Mesothelial cell of epicardium (in vitro differentiated cells): ENCODE measurements around the gene PNKD. TPM values are rescaled to one million over a fixed set of nuclear protein-coding genes. Genes with fewer than 3 reads are reported as not detected.

ENCODE experiments used
- DNase-seq, 2 experiments: peaks; one replicate each; pipeline ENCODE4 v3.0.0; 2021; ENCODE audit warnings: low spot score in 2 of 2; ENCODE audit not compliant: unreplicated experiment in 2 of 2
- H3K27ac Mint-ChIP-seq: 2 replicates; pipeline ENCODE4 v1.8.0; 2021; ENCODE audit warnings: mixed read lengths
- H3K27me3 Mint-ChIP-seq: 2 replicates; pipeline ENCODE4 v1.8.0; 2021; ENCODE audit warnings: low read depth, mixed read lengths
- H3K36me3 Mint-ChIP-seq: 2 replicates; pipeline ENCODE4 v1.8.0; 2021; ENCODE audit warnings: mixed read lengths
- H3K4me1 Mint-ChIP-seq: 2 replicates; pipeline ENCODE4 v1.8.0; 2021; ENCODE audit warnings: mixed read lengths
- H3K4me3 Mint-ChIP-seq: 2 replicates; pipeline ENCODE4 v1.8.0; 2021; ENCODE audit warnings: mild to moderate bottlenecking, moderate library complexity, mixed read lengths
- H3K9me3 Mint-ChIP-seq: 2 replicates; pipeline ENCODE4 v1.8.0; 2021; ENCODE audit warnings: mixed read lengths
- total RNA-seq: library from RNA; stranded (reverse); gene quantifications from 3 replicates; pipeline ENCODE4 v1.2.1, GENCODE V29; 2021
- TF ChIP-seq, protein P1 (sequence below): fragments of 200-600 bp; sonication (generic); IDR thresholded peaks from one replicate; pipeline ENCODE4 v1.5.0; 2021; ENCODE audit warnings: antibody characterized with exemption; ENCODE audit not compliant: unreplicated experiment

PNKD gene
- total RNA-seq, 1 donor from 2014 or later: 63.2 TPM

- Mint-ChIP-seq H3K4me3 (peak overlapping the region; percentile 78), H3K27ac (peak overlapping the region; percentile 97), H3K9me3 (no peaks in the 10 kb centered on the region), H3K27me3 (no peaks in the 10 kb centered on the region), H3K4me1 (peaks cover 80% of the 10 kb centered on the region), H3K36me3 (no peaks in the 10 kb centered on the region)
- TF ChIP-seq, protein P1, sequence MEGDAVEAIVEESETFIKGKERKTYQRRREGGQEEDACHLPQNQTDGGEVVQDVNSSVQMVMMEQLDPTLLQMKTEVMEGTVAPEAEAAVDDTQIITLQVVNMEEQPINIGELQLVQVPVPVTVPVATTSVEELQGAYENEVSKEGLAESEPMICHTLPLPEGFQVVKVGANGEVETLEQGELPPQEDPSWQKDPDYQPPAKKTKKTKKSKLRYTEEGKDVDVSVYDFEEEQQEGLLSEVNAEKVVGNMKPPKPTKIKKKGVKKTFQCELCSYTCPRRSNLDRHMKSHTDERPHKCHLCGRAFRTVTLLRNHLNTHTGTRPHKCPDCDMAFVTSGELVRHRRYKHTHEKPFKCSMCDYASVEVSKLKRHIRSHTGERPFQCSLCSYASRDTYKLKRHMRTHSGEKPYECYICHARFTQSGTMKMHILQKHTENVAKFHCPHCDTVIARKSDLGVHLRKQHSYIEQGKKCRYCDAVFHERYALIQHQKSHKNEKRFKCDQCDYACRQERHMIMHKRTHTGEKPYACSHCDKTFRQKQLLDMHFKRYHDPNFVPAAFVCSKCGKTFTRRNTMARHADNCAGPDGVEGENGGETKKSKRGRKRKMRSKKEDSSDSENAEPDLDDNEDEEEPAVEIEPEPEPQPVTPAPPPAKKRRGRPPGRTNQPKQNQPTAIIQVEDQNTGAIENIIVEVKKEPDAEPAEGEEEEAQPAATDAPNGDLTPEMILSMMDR: no peak
- no peak for DNase-seq
These were observed 19.5 kb downstream of the PNKD start for GRCh38 chr2:218289639-218290315.

- Mint-ChIP-seq H3K27ac (peak overlapping the region; percentile 97), H3K27me3 (no peaks in the 10 kb centered on the region), H3K9me3 (no peaks in the 10 kb centered on the region), H3K36me3 (no peaks in the 10 kb centered on the region), H3K4me1 (peaks cover 82% of the 10 kb centered on the region), H3K4me3 (peak overlapping the region; percentile 78)
- TF ChIP-seq, protein P1: no peak
- no peak for DNase-seq
These were observed 20.3 kb downstream of the PNKD start for GRCh38 chr2:218290316-218291261.

DNA sequence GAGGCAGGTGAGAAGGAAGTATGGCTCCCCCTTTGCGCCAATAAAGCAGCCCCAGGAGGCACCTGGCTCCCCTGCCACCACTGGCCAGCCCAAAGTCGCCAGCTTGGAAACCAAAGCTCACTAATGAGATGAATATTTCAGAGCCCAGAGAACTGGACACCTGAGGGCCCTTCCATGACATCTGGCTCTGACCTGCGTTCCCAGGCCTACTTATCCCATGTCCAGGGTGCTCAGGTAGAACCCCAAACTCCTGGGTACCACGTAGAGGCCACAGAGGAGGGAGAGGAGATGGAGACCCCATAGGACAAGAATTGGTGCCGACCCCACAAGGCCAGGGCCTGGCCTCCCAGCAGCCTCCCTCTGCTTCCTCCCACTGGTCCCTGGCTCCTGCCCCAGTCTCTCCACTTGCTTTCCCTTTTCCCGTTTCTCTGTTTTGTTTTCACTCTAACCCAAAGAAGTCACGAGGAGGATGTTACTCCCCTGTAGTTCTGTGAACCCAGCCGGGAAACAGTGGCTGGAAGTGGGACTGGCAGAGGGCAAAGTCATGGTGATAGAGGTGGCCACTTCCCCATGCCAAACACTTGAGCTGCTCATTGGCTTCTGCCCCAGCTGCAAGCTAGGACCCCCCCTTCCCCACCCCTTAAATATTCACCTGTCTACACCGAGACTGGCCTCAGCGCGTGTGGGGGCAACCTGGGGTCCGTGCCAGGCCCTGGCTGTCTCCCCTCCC lies 21.2 kb downstream of the PNKD start:
- no peaks in the 10 kb centered on the region for H3K36me3 Mint-ChIP-seq
- H3K27me3 Mint-ChIP-seq: no peaks in the 10 kb centered on the region
- H3K27ac Mint-ChIP-seq: peak overlapping the region; percentile 97
- H3K4me3 Mint-ChIP-seq: peak overlapping the region; percentile 78
- H3K4me1 Mint-ChIP-seq: peaks cover 81% of the 10 kb centered on the region
- no peaks in the 10 kb centered on the region for H3K9me3 Mint-ChIP-seq
- TF ChIP-seq, protein P1: no peak
- DNase-seq: no peak

GRCh38 chr2:218292048-218293014 lies 22.0 kb downstream of the PNKD start, which contains the start of gene TMBIM1:
TMBIM1 (minus strand) TSS chr2:218292503; CDS start chr2:218282141, 10,362 bp downstream.
- Mint-ChIP-seq H3K4me3 (peak within 1 kb of the TSS; percentile 78), H3K27ac (peak within 1 kb of the TSS; percentile 97), H3K4me1 (peaks cover 79% of the 10 kb centered on the region), H3K9me3 (no peaks in the 10 kb centered on the region), H3K36me3 (no peaks in the 10 kb centered on the region), H3K27me3 (no peaks in the 10 kb centered on the region)
- TF ChIP-seq, protein P1: peak; percentile 87
- peak; percentile 73 to 89 for DNase-seq
